OCI-LY3 (cell line): Measurements from ENCODE around the gene ADAM10.

ENCODE experiments used
- CTCF ChIP-seq: fragments of 200-600, 300-600 bp; sonication (generic); IDR thresholded peaks from 2 replicates; pipeline ENCODE4 v1.5.1; 2014; ENCODE audit warnings: antibody characterized with exemption, low read length, low read depth
- EZH2phosphoT487 ChIP-seq: fragments of 200-600 bp; shearing (Covaris generic); IDR thresholded peaks from 2 replicates; pipeline ENCODE4 v1.6.1; 2018; ENCODE audit warnings: antibody characterized with exemption, mixed run types, low read depth

- no peak for TF ChIP-seq CTCF
- no peak for TF ChIP-seq EZH2phosphoT487
These were observed 121.8 kb downstream of the ADAM10 start for GRCh38 chr15:58627701-58628100.
